GM21423 (cell line): Measurements from ENCODE around the gene LAMB3.

Experiments
- ATAC-seq: cut with Tn5 transposase; IDR thresholded peaks from one replicate; pipeline ENCODE4 v1.9.1; 2021; ENCODE audit warnings: mild to moderate bottlenecking, moderate library complexity; ENCODE audit not compliant: unreplicated experiment

LAMB3 gene

GRCh38 chr1:209634005-209634737 lies 18.1 kb downstream of the LAMB3 start:
- ATAC-seq = no peak

- no peak for ATAC-seq
Observed at GRCh38 chr1:209633335-209633997, 18.8 kb downstream of the LAMB3 start.

- ATAC-seq = no peak
Observed at GRCh38 chr1:209630383-209631225, 21.6 kb downstream of the LAMB3 start.

GRCh38 chr1:209629621-209630382 lies 22.4 kb downstream of the LAMB3 start:
- no peak for ATAC-seq

- no peak for ATAC-seq
Observed at GRCh38 chr1:209628618-209629299, 23.5 kb downstream of the LAMB3 start.

- peak; percentile 83 for ATAC-seq
Observed at GRCh38 chr1:209627732-209628196, 24.5 kb downstream of the LAMB3 start.

- no peak for ATAC-seq
Observed at GRCh38 chr1:209627027-209627731, 25.0 kb downstream of the LAMB3 start.

GRCh38 chr1:209626346-209627026 lies 25.7 kb downstream of the LAMB3 start:
- ATAC-seq = no peak

GRCh38 chr1:209625791-209626285 lies 26.4 kb downstream of the LAMB3 start:
- ATAC-seq = no peak

- no peak for ATAC-seq
Observed at GRCh38 chr1:209624558-209625549, 27.4 kb downstream of the LAMB3 start.

GRCh38 chr1:209622841-209623829 lies 29.1 kb downstream of the LAMB3 start:
- no peak for ATAC-seq

GRCh38 chr1:209621741-209622655 lies 30.2 kb downstream of the LAMB3 start:
- no peak for ATAC-seq

GRCh38 chr1:209621286-209621685 lies 30.9 kb downstream of the LAMB3 start:
- ATAC-seq = no peak

GRCh38 chr1:209620487-209620884 lies 31.7 kb downstream of the LAMB3 start:
- ATAC-seq = no peak
